GM18907 (cell line): Measurements from ENCODE around the gene CACNA1S.

Source experiments
- ATAC-seq: cut with Tn5 transposase; IDR thresholded peaks from one replicate; pipeline ENCODE4 v1.9.1; 2021; ENCODE audit warnings: mild to moderate bottlenecking, moderate library complexity; ENCODE audit not compliant: unreplicated experiment

CACNA1S gene

GRCh38 chr1:201112173-201112731, at the start of gene CACNA1S:
TSS of gene CACNA1S (minus strand) at chr1:201112426. CDS start at chr1:201112339, 87 bp downstream.
- ATAC-seq = no peak

GRCh38 chr1:201157949-201158348, 45.7 kb upstream of the CACNA1S start:
- no peak for ATAC-seq

GRCh38 chr1:201156819-201157218, 44.6 kb upstream of the CACNA1S start:
- ATAC-seq = no peak

GRCh38 chr1:201156346-201156745, 44.1 kb upstream of the CACNA1S start:
- no peak for ATAC-seq

GRCh38 chr1:201155354-201155753, 43.1 kb upstream of the CACNA1S start:
- no peak for ATAC-seq

GRCh38 chr1:201154389-201155165, 42.4 kb upstream of the CACNA1S start, which contains the start of gene TMEM9:
TSS of gene TMEM9 (minus strand) at chr1:201154474. CDS start at chr1:201153923, 551 bp downstream.
- peak; percentile 96 for ATAC-seq

- ATAC-seq = peak; percentile 75
Observed at GRCh38 chr1:201153474-201154388, 41.5 kb upstream of the CACNA1S start.

- no peak for ATAC-seq
Observed at GRCh38 chr1:201149400-201149799, 37.2 kb upstream of the CACNA1S start.

- ATAC-seq = no peak
Observed at GRCh38 chr1:201147396-201148015, 35.3 kb upstream of the CACNA1S start.

GRCh38 chr1:201146626-201147390, 34.6 kb upstream of the CACNA1S start:
- no peak for ATAC-seq

GRCh38 chr1:201145816-201146215, 33.6 kb upstream of the CACNA1S start:
- no peak for ATAC-seq

GRCh38 chr1:201145132-201145531, 32.9 kb upstream of the CACNA1S start:
- no peak for ATAC-seq

GRCh38 chr1:201144701-201145100, 32.5 kb upstream of the CACNA1S start:
- no peak for ATAC-seq

GRCh38 chr1:201143726-201144635, 31.8 kb upstream of the CACNA1S start:
- ATAC-seq = no peak

- ATAC-seq = no peak
Observed at GRCh38 chr1:201142849-201143725, 30.9 kb upstream of the CACNA1S start.

GRCh38 chr1:201142011-201142848, 30.0 kb upstream of the CACNA1S start:
- ATAC-seq = no peak

- ATAC-seq = no peak
Observed at GRCh38 chr1:201141418-201141817, 29.2 kb upstream of the CACNA1S start.
